IMR-90 (cell line): ENCODE results near the gene INSYN2A. TPM values are rescaled to one million over a fixed set of nuclear protein-coding genes. Genes with fewer than 3 reads are reported as not detected.

Experiments used
- ATAC-seq: fragments of 200-7000 bp; cut with Tn5 transposase; 2 replicates; pipeline ENCODE4 v1.9.1; 2020; ENCODE audit warnings: low read depth, mild to moderate bottlenecking, moderate library complexity
- BruUV-seq: library from RNA; stranded (reverse); fragments of 400-500 nt; replicated peaks from 2 replicates; lab custom pipeline; 2021; lab: Mats Ljungman, UMichigan
- CTCF ChIA-PET: fragments of 300-600 bp; formaldehyde crosslinking; extraction: SDS; loops from one replicate; lab custom pipeline; 2021; ENCODE audit warnings: antibody characterized with exemption; lab: Yijun Ruan, JAX
- POLR2A ChIA-PET: fragments of 300-600 bp; sonication (Branson Sonifier 250); formaldehyde crosslinking; loops from one replicate; lab custom pipeline; 2022; ENCODE audit warnings: antibody characterized with exemption; ENCODE audit not compliant: unreplicated experiment; lab: Charles Lee
- DNase-seq: peaks from one replicate; pipeline ENCODE4 v3.0.0; 2013
- H2AFZ ChIP-seq: replicated peaks from 2 replicates; pipeline ENCODE3; 2013; ENCODE audit warnings: low read length, mild to moderate bottlenecking; ENCODE audit not compliant: poor library complexity
- H2AK5ac ChIP-seq: 2 replicates; pipeline ENCODE4 v1.6.1; 2013; ENCODE audit warnings: low read depth, low read length, inconsistent platforms
- H2AK9ac ChIP-seq: replicated peaks from 2 replicates; pipeline ENCODE3; 2013; ENCODE audit warnings: mild to moderate bottlenecking, low read depth, low read length, moderate library complexity; ENCODE audit not compliant: poor library complexity
- H2BK120ac ChIP-seq: 2 replicates; pipeline ENCODE4 v1.6.1; 2013; ENCODE audit warnings: low read depth, low read length, inconsistent platforms
- H2BK15ac ChIP-seq: 3 replicates; pipeline ENCODE4 v1.6.1; 2013; ENCODE audit warnings: low read depth, low read length, inconsistent platforms
- H2BK20ac ChIP-seq: 2 replicates; pipeline ENCODE4 v1.6.1; 2013; ENCODE audit warnings: low read depth, mild to moderate bottlenecking, inconsistent platforms, low read length, moderate library complexity
- H2BK5ac ChIP-seq: 2 replicates; pipeline ENCODE4 v1.6.1; 2013; ENCODE audit warnings: mild to moderate bottlenecking, low read depth, low read length, inconsistent platforms; ENCODE audit not compliant: poor library complexity, severe bottlenecking
- H3K14ac ChIP-seq: replicated peaks from 2 replicates; pipeline ENCODE4 v1.6.1; 2013; ENCODE audit warnings: low read depth, low read length, inconsistent platforms
- H3K18ac ChIP-seq: 2 replicates; pipeline ENCODE4 v1.6.1; 2013; ENCODE audit warnings: low read depth, low read length, control low read depth
- H3K23ac ChIP-seq: 2 replicates; pipeline ENCODE4 v1.6.1; 2013; ENCODE audit warnings: low read depth, low read length, inconsistent platforms
- H3K27ac ChIP-seq: 2 replicates; pipeline ENCODE4 v1.5.1; 2013; ENCODE audit warnings: mild to moderate bottlenecking, control low read depth, low read length; ENCODE audit not compliant: insufficient read depth
- H3K27me3 ChIP-seq: 2 replicates; pipeline ENCODE4 v1.6.1; 2013; ENCODE audit warnings: low read length; ENCODE audit not compliant: control insufficient read depth, insufficient read depth
- H3K36me3 ChIP-seq: 2 replicates; pipeline ENCODE4 v1.6.1; 2013; ENCODE audit warnings: low read length, mixed read lengths; ENCODE audit not compliant: control insufficient read depth, insufficient read depth
- H3K4ac ChIP-seq: 2 replicates; pipeline ENCODE4 v1.6.1; 2013; ENCODE audit warnings: low read depth, low read length, inconsistent platforms
- H3K4me1 ChIP-seq: 2 replicates; pipeline ENCODE4 v1.6.1; 2013; ENCODE audit warnings: low read length, mixed read lengths; ENCODE audit not compliant: control insufficient read depth, insufficient read depth
- H3K4me2 ChIP-seq: 2 replicates; pipeline ENCODE4 v1.6.1; 2013; ENCODE audit warnings: low read depth, mild to moderate bottlenecking, control low read depth, low read length, moderate library complexity
- H3K4me3 ChIP-seq: 2 replicates; pipeline ENCODE4 v1.5.1; 2013; ENCODE audit warnings: low read depth, mild to moderate bottlenecking, control low read depth, low read length, moderate library complexity; ENCODE audit not compliant: insufficient read depth
- H3K56ac ChIP-seq: 2 replicates; pipeline ENCODE4 v1.6.1; 2013; ENCODE audit warnings: low read length, inconsistent platforms; ENCODE audit not compliant: insufficient read depth; ENCODE audit errors: extremely low read depth
- H3K79me1 ChIP-seq, 2 experiments: 2 replicates each; pipeline ENCODE4 v1.6.1; 2013; ENCODE audit warnings: low read length in 2 of 2, inconsistent platforms in 1 of 2, low read depth in 1 of 2
- H3K9ac ChIP-seq: 2 replicates; pipeline ENCODE4 v1.6.1; 2013; ENCODE audit warnings: low read depth, low read length, control low read depth
- H3K9me1 ChIP-seq: 2 replicates; pipeline ENCODE4 v1.6.1; 2013; ENCODE audit warnings: low read length, inconsistent platforms; ENCODE audit not compliant: insufficient read depth
- H3K9me3 ChIP-seq: 2 replicates; pipeline ENCODE4 v1.6.1; 2013; ENCODE audit warnings: low read length; ENCODE audit not compliant: control insufficient read depth, insufficient read depth
- H4K20me1 ChIP-seq: 2 replicates; pipeline ENCODE4 v1.6.1; 2013; ENCODE audit warnings: low read length, inconsistent platforms; ENCODE audit not compliant: insufficient read depth
- H4K5ac ChIP-seq: 2 replicates; pipeline ENCODE4 v1.6.1; 2013; ENCODE audit warnings: mild to moderate bottlenecking, low read depth, low read length, control low read depth
- H4K8ac ChIP-seq, 2 experiments: 2 replicates each; pipeline ENCODE4 v1.6.1; 2013; ENCODE audit warnings: low read depth in 2 of 2, low read length in 2 of 2, control low read depth in 1 of 2, inconsistent platforms in 1 of 2
- H4K91ac ChIP-seq: 2 replicates; pipeline ENCODE4 v1.6.1; 2013; ENCODE audit warnings: low read depth, low read length, inconsistent platforms; ENCODE audit not compliant: insufficient read depth
- BHLHE40 ChIP-seq: fragments of 150-350 bp; IDR thresholded peaks from 2 replicates; pipeline ENCODE4 v1.6.1; 2016; ENCODE audit warnings: mild to moderate bottlenecking, low read depth, low read length
- CTCF ChIP-seq: conservative IDR thresholded peaks from 2 replicates; pipeline ENCODE4 v1.5.1; 2012; ENCODE audit warnings: mild to moderate bottlenecking, low read depth, low read length, improper control_type of control experiment
- FOS ChIP-seq: fragments of 150-350 bp; IDR thresholded peaks from 2 replicates; pipeline ENCODE4 v1.6.1; 2016; ENCODE audit warnings: low read depth, low read length
- USF2 ChIP-seq: fragments of 150-350 bp; IDR thresholded peaks from 2 replicates; pipeline ENCODE4 v1.6.1; 2017; ENCODE audit warnings: mild to moderate bottlenecking, antibody characterized with exemption, low read length, low read depth
- WGBS, 2 experiments: methylation state at CpG; one replicate each; pipeline versions ENCODE4 v1.1.5 to v1.1.7; 2013; ENCODE audit warnings: missing lambda C conversion rate in 2 of 2; ENCODE audit not compliant: insufficient read length in 1 of 2; ENCODE audit errors: extremely low coverage in 2 of 2; 5-methylcytosine and 5-hydroxymethylcytosine counted together
- dilution Hi-C: fragments of 300-500 bp; cut with HindIII; formaldehyde crosslinking; loops from one replicate; pipeline ENCODE4 v1.14.3; 2018; ENCODE audit warnings: low sequenced_read_pairs; ENCODE audit not compliant: unreplicated experiment
- in situ Hi-C: fragments of 300-500 bp; cut with MboI; formaldehyde crosslinking; loops from 3 replicates; pipeline ENCODE4 v1.14.3; 2019; ENCODE audit warnings: low sequenced_read_pairs, inconsistent platforms, mixed read lengths
- intact Hi-C: fragments of 100-400 bp; cut with micrococcal nuclease; formaldehyde crosslinking; loops from 2 replicates; pipeline ENCODE4 v1.10.0; 2022
- polyA plus RNA-seq, 3 experiments: library from polyadenylated mRNA; depleted of rRNA; stranded (reverse); fragments of >200 nt; gene quantifications; 2 replicates each; pipeline ENCODE4 v1.2.3, GENCODE V29; 2012; ENCODE audit warnings: low replicate concordance in 1 of 3
- total RNA-seq: library from RNA; depleted of rRNA; stranded (reverse); fragments of >200 nt; gene quantifications from 2 replicates; pipeline ENCODE4 v1.2.3, GENCODE V29; 2012

Gene INSYN2A
- total and polyA plus RNA-seq, 2 of the 4 experiments (the other 2 are of a cell fraction) = 0.10 to 0.18 TPM

- no peaks in the 10 kb centered on the region for H4K20me1 ChIP-seq
- no peak overlapping the region for H4K91ac ChIP-seq
- ChIA-PET POLR2A (no interaction called here), CTCF (interaction anchor here (0.7 to 1.0 kb wide), 2 partner anchors 18 to 30 kb away, joined by 3 to 4 read pairs; no protein-coding TSS in a partner anchor)
- H3K4me1 ChIP-seq = peaks cover 5% of the 10 kb centered on the region; the same call in 1 of the 2 replicates
- H4K5ac ChIP-seq = no peak overlapping the region
- no TSS peak for BruUV-seq
- H3K36me3 ChIP-seq = peaks cover 3% of the 10 kb centered on the region; the same call in 1 of the 2 replicates
- intact Hi-C loops = no loop called here
- H3K18ac ChIP-seq = no peak overlapping the region
- H3K4ac ChIP-seq = no peak overlapping the region
- H2BK5ac ChIP-seq = no peak overlapping the region
- no peak overlapping the region for H3K23ac ChIP-seq
- H3K27me3 ChIP-seq = no peaks in the 10 kb centered on the region
- H2AK9ac ChIP-seq = no peak overlapping the region
- 64% methylated on average over 7 of the region's 12 CpGs; no CpG with 5 or more reads in 1 of the 2 experiments for WGBS, 2 experiments
- H3K27ac ChIP-seq = no peak overlapping the region
- dilution Hi-C loops = no loop called here
- no peak overlapping the region for H3K9ac ChIP-seq
- H3K9me1 ChIP-seq = peaks cover 9% of the 10 kb centered on the region
- H4K8ac ChIP-seq = no peak overlapping the region
- H2BK120ac ChIP-seq = no peak overlapping the region
- no peak overlapping the region for H2BK20ac ChIP-seq
- H3K56ac ChIP-seq = no peak overlapping the region
- in situ Hi-C loops = no loop called here
- H3K14ac ChIP-seq = no peak overlapping the region
- H3K4me3 ChIP-seq = no peak overlapping the region
- no peak overlapping the region for H3K4me2 ChIP-seq
- peaks cover 5 to 6% of the 10 kb centered on the region in 2 experiments; a peak in 3 of 4 replicates for H3K79me1 ChIP-seq
- H2AK5ac ChIP-seq = no peak overlapping the region
- H2AFZ ChIP-seq = no peak overlapping the region
- no peak overlapping the region for H2BK15ac ChIP-seq
- DNase-seq = peak; percentile 4
- no peak for TF ChIP-seq CTCF
- TF ChIP-seq FOS = no peak
- TF ChIP-seq USF2 = no peak
- no peak for TF ChIP-seq BHLHE40
- H3K9me3 ChIP-seq = no peaks in the 10 kb centered on the region
- no peak for ATAC-seq
Observed at GRCh38 chr10:127228195-127228787, 31.9 kb upstream of the INSYN2A start.
